Psoas muscle (tissue), 8 donors: Measurements from ENCODE around the gene MAP2K2. TPM values are rescaled to one million over a fixed set of nuclear protein-coding genes. Genes with fewer than 3 reads are reported as not detected.

ENCODE experiments used
- ATAC-seq, 4 donors: fragments of 200-7000 bp; cut with Tn5 transposase; one replicate each; pipeline ENCODE4 v1.9.1; 2020; ENCODE audit warnings: moderate library complexity in 3 of 4, mild to moderate bottlenecking in 2 of 4
- DNase-seq, 2 donors: peaks; one replicate each; pipeline ENCODE4 v3.0.0-alpha.2; 2020
- H3K27ac ChIP-seq: fragments of 200-600 bp; one replicate; pipeline ENCODE4 v1.8.0; 2022
- H3K27me3 ChIP-seq, 3 donors: fragments of 200-600 bp in 1 of 3; one replicate each; pipeline versions ENCODE4 v1.6.1 to v1.8.0; 2013 to 2022; ENCODE audit warnings: low read length in 2 of 3, mild to moderate bottlenecking in 2 of 3, moderate library complexity in 1 of 3; ENCODE audit not compliant: insufficient read depth in 3 of 3
- H3K36me3 ChIP-seq, 2 donors: fragments of 200-600 bp in 1 of 2; one replicate each; pipeline versions ENCODE4 v1.6.1 to v1.8.0; 2013 to 2022; ENCODE audit warnings: low read depth in 1 of 2, mild to moderate bottlenecking in 1 of 2, moderate library complexity in 1 of 2; ENCODE audit not compliant: insufficient read depth in 1 of 2
- H3K4me1 ChIP-seq: fragments of 200-600 bp; one replicate; pipeline ENCODE4 v1.8.0; 2022
- H3K4me3 ChIP-seq: fragments of 200-600 bp; one replicate; pipeline ENCODE4 v1.8.0; 2022; ENCODE audit warnings: mild to moderate bottlenecking
- H3K9me3 ChIP-seq: fragments of 200-600 bp; one replicate; pipeline ENCODE4 v1.8.0; 2022
- CTCF ChIP-seq: fragments of 200-600 bp; IDR thresholded peaks from one replicate; pipeline ENCODE4 v1.8.0; 2022; ENCODE audit warnings: antibody characterized with exemption
- WGBS, 3 donors: extraction: QIAGEN DNeasy Blood & Tissue Kit; methylation state at CpG; one replicate each; pipeline versions ENCODE4 v1.1.6 to v1.1.7; 2013; 5-methylcytosine and 5-hydroxymethylcytosine counted together
- intact Hi-C, 2 donors: fragments of 100-400 bp; cut with DNase I; formaldehyde crosslinking; loops; one replicate each; pipeline versions ENCODE4 v1.11.0 to v1.14.2; 2022
- polyA plus RNA-seq, 3 donors: library from polyadenylated mRNA; stranded (reverse); fragments of 200-250 nt; gene quantifications; one replicate each; pipeline ENCODE4 v1.2.3, GENCODE V29; 2013
- total RNA-seq, 4 donors: library from RNA; stranded (reverse); fragmentation: NEBNext Ultra II Directional in 2 of 4; extraction: Animal tissue kit (Norgen Biotek cat#: 25700) in 2 of 4; gene quantifications; one replicate each; pipeline versions ENCODE4 v1.2.1 to v1.2.4, GENCODE V29; 2021 to 2023
- donor health status: healthy with polysubstance abuse.
- donor health status: DM: no; HTN: no; CAD: no; lungs with moderate emphysema.
- donor health status: Bipolar disorder and iron deficiency.
- donor health status: healthy.
- donor health status: DM: yes; HTN: yes; CAD: no.
- donor health status: DM: no; HTN: no; CAD: no.
- donor health status: DM: no; HTN: no; CAD: no.
- donor health status: DM: yes; HTN: yes; CAD: no.

The MAP2K2 gene
- total and polyA plus RNA-seq, 7 donors, result 136 to 290 (median 189) TPM

DNA sequence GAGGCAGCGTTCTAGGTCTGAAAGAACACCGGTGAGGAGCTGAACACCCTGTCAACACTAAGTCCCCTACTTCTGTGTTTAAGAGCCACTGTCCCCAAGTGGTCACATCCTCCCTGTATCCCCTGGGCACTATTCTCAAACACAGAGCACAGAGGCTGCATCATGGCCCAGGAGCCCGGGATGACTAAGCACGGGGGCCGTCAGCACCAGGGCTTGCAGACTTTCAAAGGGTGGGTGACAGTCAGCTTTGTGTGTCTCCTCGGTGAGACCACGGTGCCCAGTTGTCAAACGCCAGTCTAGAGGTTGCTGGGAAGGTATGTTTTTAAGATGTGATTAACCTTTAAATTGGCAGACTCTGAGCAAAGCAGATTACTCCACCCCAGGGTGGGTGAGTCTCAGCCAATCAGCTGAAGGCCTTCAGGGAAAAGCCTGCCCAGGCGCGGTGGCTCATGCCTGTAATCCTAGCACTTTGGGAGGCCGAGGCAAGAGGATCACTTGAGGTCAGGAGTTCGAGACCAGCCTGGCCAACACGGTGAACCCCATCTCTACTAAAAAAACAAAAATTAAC is 8.0 kb downstream of the MAP2K2 start:
- intact Hi-C loops, result loop anchor here in 1 of 2 donors (5.0 kb wide), 1 partner anchor 109 kb away; the partner anchor contains the start of gene PIAS4
- ATAC-seq (peak in 3 of 4 donors; percentile 10 to 40 (median 38)), DNase-seq (no peak)
- TF ChIP-seq CTCF, result no peak
- H3K27ac ChIP-seq, result peak overlapping the region; percentile 55
- peaks cover 10% of the 10 kb centered on the region for H3K4me1 ChIP-seq
- H3K9me3 ChIP-seq, result no peaks in the 10 kb centered on the region
- peaks cover 0 to 77% of the 10 kb centered on the region in 2 donors for H3K36me3 ChIP-seq
- 69 to 88% (median 75%) methylated on average over 13 of the region's 13 CpGs for WGBS, 3 donors
- H3K27me3 ChIP-seq, result no peaks in the 10 kb centered on the region
- no peak overlapping the region for H3K4me3 ChIP-seq

DNA sequence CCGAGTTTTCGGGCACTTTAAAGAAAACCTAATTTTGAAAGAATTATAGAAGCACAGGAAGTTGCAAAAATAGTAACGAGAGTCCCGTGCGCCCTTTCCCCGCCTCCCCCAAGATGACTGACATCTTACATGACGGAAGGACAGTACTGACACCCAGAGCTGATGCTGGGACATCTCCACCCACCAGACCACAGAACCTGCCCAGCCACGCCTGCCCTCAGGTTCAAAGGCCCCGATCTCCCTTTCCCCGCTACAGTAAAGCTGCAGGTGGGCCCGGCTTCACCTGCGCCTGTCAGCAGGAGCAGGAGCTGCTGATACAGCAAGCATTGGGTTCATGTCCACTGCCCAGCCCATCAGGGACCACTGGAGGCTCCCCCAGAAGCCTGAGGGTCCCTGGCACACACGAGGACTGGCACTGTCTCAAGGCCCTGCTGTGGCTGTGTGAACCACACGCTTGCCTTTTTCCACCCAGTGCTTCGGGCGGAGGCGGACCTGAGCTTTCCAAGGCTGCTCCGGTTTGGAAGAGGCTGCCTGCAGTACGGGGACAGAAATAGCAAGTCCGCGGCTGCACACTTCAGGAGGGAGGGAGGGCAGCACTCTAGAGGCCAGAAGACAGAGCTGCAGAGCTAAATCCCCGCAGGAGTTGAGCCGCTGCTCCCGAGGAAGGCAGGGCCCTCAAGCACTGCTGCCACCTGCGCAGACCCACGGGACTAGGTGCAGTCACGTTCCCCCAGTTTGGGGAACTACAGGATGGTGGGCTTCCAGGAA is 8.7 kb downstream of the MAP2K2 start:
- no peak for TF ChIP-seq CTCF
- DNase-seq, result no peak
- Histone ChIP-seq H3K27ac (peak overlapping the region; percentile 55), H3K27me3 (no peaks in the 10 kb centered on the region), H3K9me3 (no peaks in the 10 kb centered on the region), H3K36me3 (peaks cover 0 to 84% of the 10 kb centered on the region in 2 donors), H3K4me1 (peaks cover 10% of the 10 kb centered on the region), H3K4me3 (peak overlapping the region; percentile 1)
- intact Hi-C loops, result loop anchor here in 1 of 2 donors (5.0 kb wide), 1 partner anchor 108 kb away; the partner anchor contains the start of gene PIAS4
- WGBS, 3 donors, result 57 to 67% (median 61%) methylated on average over 27 of the region's 27 CpGs
- peak; percentile 51 to 87 (median 80) for ATAC-seq

- Histone ChIP-seq H3K4me1 (peaks cover 10% of the 10 kb centered on the region), H3K27ac (no peak overlapping the region), H3K36me3 (peaks cover 5 to 85% of the 10 kb centered on the region in 2 donors), H3K9me3 (no peaks in the 10 kb centered on the region), H3K4me3 (no peak overlapping the region), H3K27me3 (no peaks in the 10 kb centered on the region)
- ATAC-seq (no peak), DNase-seq (no peak)
- no peak for TF ChIP-seq CTCF
- 89 to 92% (median 91%) methylated on average over 19 of the region's 19 CpGs for WGBS, 3 donors
- intact Hi-C loops, result loop anchor here in 1 of 2 donors (5.0 kb wide), 1 partner anchor 47 kb away; the partner anchor contains the start of gene ZBTB7A
Observed at GRCh38 chr19:4114181-4114580, 9.7 kb downstream of the MAP2K2 start.

DNA sequence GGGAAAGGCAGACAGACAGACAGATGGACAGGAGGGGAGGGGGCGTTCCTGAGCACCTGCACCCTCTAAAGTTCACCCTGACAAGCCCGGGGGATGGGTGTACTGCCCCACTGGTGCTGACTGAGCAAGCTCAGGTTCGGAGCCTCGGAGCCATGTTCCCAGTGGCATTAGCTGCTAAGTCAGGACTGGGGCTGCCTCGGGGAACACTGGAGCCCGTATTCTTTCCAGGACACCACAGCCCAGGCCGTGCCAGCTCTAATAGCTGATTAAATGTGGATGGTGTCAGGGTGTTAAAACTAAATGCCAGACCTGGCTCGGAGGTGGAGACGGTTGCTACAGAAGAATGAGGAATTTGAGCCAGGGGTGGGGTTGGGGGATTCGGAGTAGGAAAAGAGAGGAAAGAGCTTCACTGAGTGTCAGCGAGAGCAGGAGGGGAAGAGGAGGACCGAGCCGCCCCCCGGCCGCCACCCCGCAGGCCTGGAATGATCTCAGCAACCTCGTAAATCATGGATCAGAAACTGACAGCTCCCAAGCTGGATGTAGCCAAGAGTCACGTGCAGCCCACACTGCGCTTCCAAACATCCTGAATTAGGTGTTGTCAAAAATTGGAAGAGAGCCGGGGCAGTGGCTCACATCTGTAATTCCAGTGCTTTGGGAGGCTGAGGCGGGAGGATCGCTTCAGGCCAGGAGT is 10.4 kb downstream of the MAP2K2 start:
- DNase-seq (no peak), ATAC-seq (no peak)
- intact Hi-C loops, result loop anchor here in 1 of 2 donors (5.0 kb wide), 1 partner anchor 46 kb away; the partner anchor contains the start of gene ZBTB7A
- Histone ChIP-seq H3K27ac (no peak overlapping the region), H3K36me3 (peaks cover 5 to 92% of the 10 kb centered on the region in 2 donors), H3K4me3 (no peak overlapping the region), H3K27me3 (no peaks in the 10 kb centered on the region), H3K4me1 (peaks cover 10% of the 10 kb centered on the region), H3K9me3 (no peaks in the 10 kb centered on the region)
- no peak for TF ChIP-seq CTCF
- 75 to 79% (median 78%) methylated on average over 22 of the region's 22 CpGs for WGBS, 3 donors
